ENCODE data around the gene EMCN.

GRCh38 chr4:100466501-100466900 lies 51.3 kb downstream of the EMCN start:
- TF ChIP-seq CTCF (conservative IDR thresholded peaks at IDR 0.05; ENCODE audit: low read length): no peak
- TF ChIP-seq EZH2phosphoT487 (IDR thresholded peaks at IDR 0.05; ENCODE audit: borderline replicate concordance): no peak

Data from Loucy (cell line).